Prostate gland (tissue), 2 donors: ENCODE measurements around the gene IMMP2L.

Source experiments
- POLR2A ChIP-seq: fragments of 450-650 bp; IDR thresholded peaks from one replicate; pipeline ENCODE4 v1.6.1; 2016; ENCODE audit warnings: antibody characterized with exemption, mild to moderate bottlenecking
- TF ChIP-seq, protein P1 (sequence below), 4 experiments: fragments of 200-600 bp in 2 of 4; fragments of 450-650 bp in 2 of 4; sonication (generic) in 2 of 4; IDR thresholded peaks; 1 replicate in 3 of 4; 2 replicates in 1 of 4; pipeline ENCODE4 v1.5.1; 2016 to 2019; ENCODE audit warnings: antibody characterized with exemption in 4 of 4, mild to moderate bottlenecking in 2 of 4, moderate library complexity in 2 of 4

- TF ChIP-seq, protein P1, sequence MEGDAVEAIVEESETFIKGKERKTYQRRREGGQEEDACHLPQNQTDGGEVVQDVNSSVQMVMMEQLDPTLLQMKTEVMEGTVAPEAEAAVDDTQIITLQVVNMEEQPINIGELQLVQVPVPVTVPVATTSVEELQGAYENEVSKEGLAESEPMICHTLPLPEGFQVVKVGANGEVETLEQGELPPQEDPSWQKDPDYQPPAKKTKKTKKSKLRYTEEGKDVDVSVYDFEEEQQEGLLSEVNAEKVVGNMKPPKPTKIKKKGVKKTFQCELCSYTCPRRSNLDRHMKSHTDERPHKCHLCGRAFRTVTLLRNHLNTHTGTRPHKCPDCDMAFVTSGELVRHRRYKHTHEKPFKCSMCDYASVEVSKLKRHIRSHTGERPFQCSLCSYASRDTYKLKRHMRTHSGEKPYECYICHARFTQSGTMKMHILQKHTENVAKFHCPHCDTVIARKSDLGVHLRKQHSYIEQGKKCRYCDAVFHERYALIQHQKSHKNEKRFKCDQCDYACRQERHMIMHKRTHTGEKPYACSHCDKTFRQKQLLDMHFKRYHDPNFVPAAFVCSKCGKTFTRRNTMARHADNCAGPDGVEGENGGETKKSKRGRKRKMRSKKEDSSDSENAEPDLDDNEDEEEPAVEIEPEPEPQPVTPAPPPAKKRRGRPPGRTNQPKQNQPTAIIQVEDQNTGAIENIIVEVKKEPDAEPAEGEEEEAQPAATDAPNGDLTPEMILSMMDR (IDR thresholded peaks at IDR 0.05): no peak
- TF ChIP-seq POLR2A: no peak
Observed at GRCh38 chr7:111595780-111596179, 33.5 kb upstream of the IMMP2L start.
